ENCODE data around the gene AQP1.
A peak's percentile ranks its signal among the peaks of the same experiment; 100 is the strongest.

The AQP1 gene

GRCh38 chr7:30911561-30911969 is at the start of gene AQP1:
AQP1 (plus strand) TSS chr7:30911853; CDS start chr7:30911910, 57 bp downstream.
- peak in 39 of 51 donors; percentile 9 to 81 (median 47) for DNase-seq

GRCh38 chr7:30862995-30863705 is 48.5 kb upstream of the AQP1 start:
- DNase-seq = no peak

GRCh38 chr7:30863706-30864035 is 48.0 kb upstream of the AQP1 start:
- no peak for DNase-seq

- no peak for DNase-seq
Measured at GRCh38 chr7:30864101-30864500, 47.6 kb upstream of the AQP1 start.

- DNase-seq = no peak
Measured at GRCh38 chr7:30865076-30865475, 46.6 kb upstream of the AQP1 start.

GRCh38 chr7:30865821-30866220 is 45.8 kb upstream of the AQP1 start:
- DNase-seq = no peak

GRCh38 chr7:30866939-30867338 is 44.7 kb upstream of the AQP1 start:
- DNase-seq = no peak

GRCh38 chr7:30867483-30867882 is 44.2 kb upstream of the AQP1 start:
- DNase-seq = no peak

GRCh38 chr7:30869794-30870611 is 41.6 kb upstream of the AQP1 start:
- DNase-seq = peak in 1 of 51 donors; percentile 24

- no peak for DNase-seq
Measured at GRCh38 chr7:30870821-30871518, 40.7 kb upstream of the AQP1 start.

GRCh38 chr7:30871655-30872054 is 40.0 kb upstream of the AQP1 start:
- no peak for DNase-seq

GRCh38 chr7:30873207-30873606 is 38.4 kb upstream of the AQP1 start:
- DNase-seq = no peak

- DNase-seq = no peak
Measured at GRCh38 chr7:30873656-30874055, 38.0 kb upstream of the AQP1 start.

- DNase-seq = no peak
Measured at GRCh38 chr7:30874656-30875302, 36.9 kb upstream of the AQP1 start.

GRCh38 chr7:30877015-30877769 is 34.5 kb upstream of the AQP1 start:
- no peak for DNase-seq

- DNase-seq = no peak
Measured at GRCh38 chr7:30877993-30878392, 33.7 kb upstream of the AQP1 start.

- no peak for DNase-seq
Measured at GRCh38 chr7:30879139-30880124, 32.2 kb upstream of the AQP1 start.

- DNase-seq = peak in 1 of 51 donors; percentile 14
Measured at GRCh38 chr7:30880125-30880720, 31.4 kb upstream of the AQP1 start.

- DNase-seq = no peak
Measured at GRCh38 chr7:30880941-30881340, 30.7 kb upstream of the AQP1 start.
